Measurements from ENCODE around the gene KLHL6. TPM values are rescaled to one million over a fixed set of nuclear protein-coding genes. Genes with fewer than 3 reads are reported as not detected.

KLHL6 gene
- polyA plus RNA-seq, 1 of the 3 experiments (the other 2 are of a cell fraction) = not detected

GRCh38 chr3:183491109-183491922 is 64.2 kb downstream of the KLHL6 start:
- H3F3A ChIP-seq (replicated peaks; ENCODE audit: insufficient read depth) = no peaks in the 10 kb centered on the region
- H3K27ac ChIP-seq (ENCODE audit: low read depth in 2 of 2, low read length in 1 of 2) = no peak overlapping the region
- H3K36me3 ChIP-seq (replicated peaks in 1 of 2; ENCODE audit: control insufficient read depth in 1 of 2, insufficient read depth in 2 of 2, low read length in 1 of 2) = no peaks in the 10 kb centered on the region
- 80% methylated on average over 18 of the region's 23 CpGs for WGBS (ENCODE audit: low lambda C conversion rate)
- no peak overlapping the region for H3K9ac ChIP-seq
- no peaks in the 10 kb centered on the region for H3K79me2 ChIP-seq (ENCODE audit: insufficient read depth)
- no peak overlapping the region for H3K4me3 ChIP-seq (ENCODE audit: low read depth in 2 of 2, low read length in 1 of 2)
- H3K4me2 ChIP-seq = no peak overlapping the region
- no peak overlapping the region for H2AFZ ChIP-seq (ENCODE audit: low read depth)
- no peaks in the 10 kb centered on the region for H3K9me2 ChIP-seq
- no peaks in the 10 kb centered on the region for H3K4me1 ChIP-seq (ENCODE audit: control insufficient read depth in 1 of 2, insufficient read depth in 2 of 2, low read depth in 1 of 2, low read length in 1 of 2)
- no peak for TF ChIP-seq ELF1 (IDR thresholded peaks at IDR 0.05)
- no peak for TF ChIP-seq REST (IDR thresholded peaks at IDR 0.05; ENCODE audit: low read depth, low read length)
- TF ChIP-seq MEF2A (IDR thresholded peaks at IDR 0.05; ENCODE audit: borderline replicate concordance, low read depth) = no peak
- H3K27me3 ChIP-seq (ENCODE audit: insufficient read depth) = no peaks in the 10 kb centered on the region
- no peaks in the 10 kb centered on the region; the same call in 1 of the 2 replicates for H3K9me3 ChIP-seq
- CTCF ChIA-PET = interaction anchor here (1.1 to 1.9 kb wide), 2 partner anchors 11 to 12 kb away, joined by 4 to 7 read pairs; no protein-coding TSS in a partner anchor
- DNase-seq = no peak
- POLR2A ChIA-PET = no interaction called here
- H4K20me1 ChIP-seq (ENCODE audit: insufficient read depth) = no peaks in the 10 kb centered on the region

GRCh38 chr3:183490653-183491052 is 64.9 kb downstream of the KLHL6 start:
- Histone ChIP-seq H4K20me1 (ENCODE audit: insufficient read depth) (no peaks in the 10 kb centered on the region), H3K36me3 (replicated peaks in 1 of 2; ENCODE audit: control insufficient read depth in 1 of 2, insufficient read depth in 2 of 2, low read length in 1 of 2) (no peaks in the 10 kb centered on the region), H3K4me3 (ENCODE audit: low read depth in 2 of 2, low read length in 1 of 2) (no peak overlapping the region), H3K27ac (ENCODE audit: low read depth in 2 of 2, low read length in 1 of 2) (no peak overlapping the region), H3F3A (replicated peaks; ENCODE audit: insufficient read depth) (no peaks in the 10 kb centered on the region), H3K4me2 (no peak overlapping the region), H2AFZ (ENCODE audit: low read depth) (no peak overlapping the region), H3K4me1 (ENCODE audit: control insufficient read depth in 1 of 2, insufficient read depth in 2 of 2, low read depth in 1 of 2, low read length in 1 of 2) (no peaks in the 10 kb centered on the region), H3K9me2 (no peaks in the 10 kb centered on the region), H3K9me3 (no peaks in the 10 kb centered on the region; the same call in 1 of the 2 replicates), H3K9ac (no peak overlapping the region), H3K27me3 (ENCODE audit: insufficient read depth) (no peaks in the 10 kb centered on the region), H3K79me2 (ENCODE audit: insufficient read depth) (no peaks in the 10 kb centered on the region)
- 85% methylated on average over 6 of the region's 6 CpGs for WGBS (ENCODE audit: low lambda C conversion rate)
- POLR2A ChIA-PET = no interaction called here
- CTCF ChIA-PET = interaction anchor here (1.1 to 2.2 kb wide), 2 partner anchors 11 to 12 kb away, joined by 4 to 10 read pairs; no protein-coding TSS in a partner anchor
- DNase-seq = no peak
- TF ChIP-seq FOXM1 (IDR thresholded peaks at IDR 0.05; ENCODE audit: low read depth) = no peak
- TF ChIP-seq CTCF (IDR thresholded peaks at IDR 0.05) = no peak
- no peak for TF ChIP-seq YY1 (IDR thresholded peaks at IDR 0.05; ENCODE audit: low read depth)
- no peak for TF ChIP-seq RXRA (IDR thresholded peaks at IDR 0.05; ENCODE audit: borderline replicate concordance, low read depth)
- no peak for TF ChIP-seq ELF1 (IDR thresholded peaks at IDR 0.05)
- TF ChIP-seq SIN3A (IDR thresholded peaks at IDR 0.05; ENCODE audit: borderline replicate concordance, low read depth, low read length) = no peak
- no peak for TF ChIP-seq POLR2AphosphoS5 (IDR thresholded peaks at IDR 0.05; ENCODE audit: low read depth, low read length)
- TF ChIP-seq REST (IDR thresholded peaks at IDR 0.05; ENCODE audit: low read depth, low read length) = no peak
- TF ChIP-seq RCOR1 (IDR thresholded peaks at IDR 0.05; ENCODE audit: low read length) = no peak
- TF ChIP-seq JUND (IDR thresholded peaks at IDR 0.05) = no peak
- TF ChIP-seq NRF1 (IDR thresholded peaks at IDR 0.05; ENCODE audit: low read depth, low read length) = no peak
- no peak for TF ChIP-seq TEAD4 (IDR thresholded peaks at IDR 0.05; ENCODE audit: borderline replicate concordance, insufficient read depth)
- TF ChIP-seq GABPA (IDR thresholded peaks at IDR 0.05; ENCODE audit: low read depth) = no peak
- TF ChIP-seq EZH2phosphoT487 (IDR thresholded peaks at IDR 0.05; ENCODE audit: borderline replicate concordance, low read depth) = no peak
- no peak for TF ChIP-seq MAX (IDR thresholded peaks at IDR 0.05; ENCODE audit: low read depth)

Measured in SK-N-SH (cell line).